ENCODE results near the gene CREB5.
A peak's percentile ranks its signal among the peaks of the same experiment; 100 is the strongest.

The CREB5 gene

DNA sequence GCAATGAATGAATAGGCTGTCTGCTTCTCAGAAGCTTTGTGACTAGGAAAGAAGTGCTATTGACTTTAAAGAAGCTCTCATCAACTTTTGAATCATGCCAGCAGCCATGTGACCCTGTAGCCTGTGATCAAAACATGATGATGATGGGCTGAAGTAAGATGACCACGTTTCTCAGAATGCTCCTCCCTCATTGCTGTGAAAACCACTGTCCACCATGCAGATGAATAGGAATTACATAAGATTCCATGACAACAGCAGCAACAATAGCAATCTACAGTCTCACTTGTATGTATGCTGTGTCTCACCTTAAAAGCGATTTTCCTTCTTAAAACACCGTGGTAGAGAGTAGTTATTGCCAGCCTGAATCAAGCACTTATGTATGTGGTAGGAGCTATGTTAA is 317.4 kb downstream of the CREB5 start:
- Histone ChIP-seq H4K91ac (ENCODE audit: low read length) (no peak overlapping the region), H3K14ac (ENCODE audit: low read length in 2 of 2) (no peak overlapping the region), H3K9ac (ENCODE audit: low read length) (peak overlapping the region; percentile 44)

DNA sequence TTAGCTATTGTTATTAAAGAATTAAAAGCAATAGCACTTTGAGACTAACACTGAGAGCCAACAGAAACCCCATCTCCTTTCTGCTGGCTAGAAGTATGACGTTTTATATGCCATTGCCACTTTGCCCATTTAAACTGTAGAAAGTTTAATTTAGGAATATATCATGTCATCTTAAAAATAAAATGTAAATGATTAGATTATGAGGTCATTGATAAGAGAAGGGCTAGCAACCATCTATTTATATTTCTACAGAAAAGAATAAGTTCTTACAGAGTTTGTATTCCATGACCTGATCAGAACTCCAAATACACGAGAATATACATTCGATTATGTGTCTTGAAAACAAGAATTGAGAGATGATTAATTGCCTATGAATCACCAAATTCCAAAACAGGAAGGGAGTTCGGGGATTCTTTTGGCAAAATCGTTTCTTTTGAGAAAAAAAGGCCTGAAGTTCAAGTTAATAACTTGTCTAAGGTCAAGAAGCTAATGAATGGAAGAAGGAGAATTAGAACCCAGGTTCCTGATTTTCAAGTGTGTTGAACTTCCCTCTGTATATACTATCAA is 318.9 kb downstream of the CREB5 start:
- peak overlapping the region in 1 of 2 experiments; percentile 70 for H3K4me3 ChIP-seq (ENCODE audit: insufficient read depth in 1 of 2, low read depth in 1 of 2, low read length in 2 of 2)
- no peak overlapping the region for H3K27ac ChIP-seq (ENCODE audit: low read length, poor library complexity, severe bottlenecking)
- H2BK120ac ChIP-seq (ENCODE audit: low read depth, low read length): no peak overlapping the region
- peaks cover 10 to 21% of the 10 kb centered on the region in 2 experiments for H3K36me3 ChIP-seq (ENCODE audit: control insufficient read depth in 1 of 2, insufficient read depth in 2 of 2, low read depth in 1 of 2, low read length in 2 of 2)
- H2BK15ac ChIP-seq (ENCODE audit: low read depth, poor library complexity, severe bottlenecking): no peak overlapping the region
- no peak overlapping the region for H2BK5ac ChIP-seq (ENCODE audit: low read depth, low read length, poor library complexity, severe bottlenecking)
- H3K4ac ChIP-seq (ENCODE audit: low read depth in 1 of 2, low read length in 2 of 2): no peak overlapping the region
- no peak overlapping the region for H3K4me2 ChIP-seq (ENCODE audit: low read length, poor library complexity, severe bottlenecking)
- 30% methylated on average over 2 of the region's 5 CpGs for WGBS
- no peak overlapping the region for H3K18ac ChIP-seq (ENCODE audit: low read depth in 1 of 2, low read length in 2 of 2)
- no peak overlapping the region for H2AFZ ChIP-seq (ENCODE audit: low read depth, low read length)
- H3K9ac ChIP-seq (ENCODE audit: low read length): peak overlapping the region; percentile 95
- no peaks in the 10 kb centered on the region for H3K27me3 ChIP-seq (ENCODE audit: control insufficient read depth in 1 of 2, insufficient read depth in 1 of 2, low read length in 2 of 2)
- peaks cover 41% of the 10 kb centered on the region for H3K79me1 ChIP-seq (replicated peaks; ENCODE audit: low read length, poor library complexity, severe bottlenecking)
- no peak overlapping the region for H3K14ac ChIP-seq (ENCODE audit: low read length in 2 of 2)
- H3K23ac ChIP-seq (ENCODE audit: low read length in 2 of 2): no peak overlapping the region
- H3K4me1 ChIP-seq (ENCODE audit: control insufficient read depth, insufficient read depth, low read depth, low read length): peaks cover 19% of the 10 kb centered on the region
- DNase-seq: no peak
- no peak overlapping the region for H4K91ac ChIP-seq (ENCODE audit: low read length)
- no peak overlapping the region for H4K8ac ChIP-seq (ENCODE audit: low read length)
- H2AK5ac ChIP-seq (ENCODE audit: low read length, severe bottlenecking): no peak overlapping the region
- H2BK12ac ChIP-seq (ENCODE audit: low read length in 2 of 2): no peak overlapping the region
- H3K9me3 ChIP-seq (ENCODE audit: control insufficient read depth, low read length): no peaks in the 10 kb centered on the region

More for the DNA sequence above, 317.4 kb downstream of the CREB5 start:
- H2BK120ac ChIP-seq (ENCODE audit: low read depth, low read length): no peak overlapping the region
- peaks cover 17 to 18% of the 10 kb centered on the region in 2 experiments for H3K36me3 ChIP-seq (ENCODE audit: control insufficient read depth in 1 of 2, insufficient read depth in 2 of 2, low read depth in 1 of 2, low read length in 2 of 2)
- no peak overlapping the region for H2BK5ac ChIP-seq (ENCODE audit: low read depth, low read length, poor library complexity, severe bottlenecking)
- H3K4me2 ChIP-seq (ENCODE audit: low read length, poor library complexity, severe bottlenecking): no peak overlapping the region
- no peaks in the 10 kb centered on the region for H3K27me3 ChIP-seq (ENCODE audit: control insufficient read depth in 1 of 2, insufficient read depth in 1 of 2, low read length in 2 of 2)
- H3K18ac ChIP-seq (ENCODE audit: low read depth in 1 of 2, low read length in 2 of 2): no peak overlapping the region
- no peak overlapping the region for H3K23ac ChIP-seq (ENCODE audit: low read length in 2 of 2)
- no peak overlapping the region for H3K27ac ChIP-seq (ENCODE audit: low read length, poor library complexity, severe bottlenecking)
- 100% methylated on average over 1 of the region's 3 CpGs for WGBS
- no peak overlapping the region for H2AK5ac ChIP-seq (ENCODE audit: low read length, severe bottlenecking)
- H2BK12ac ChIP-seq (ENCODE audit: low read length in 2 of 2): no peak overlapping the region
- no peaks in the 10 kb centered on the region for H3K9me3 ChIP-seq (ENCODE audit: control insufficient read depth, low read length)
- H3K4ac ChIP-seq (ENCODE audit: low read depth in 1 of 2, low read length in 2 of 2): no peak overlapping the region
- no peak overlapping the region for H2AFZ ChIP-seq (ENCODE audit: low read depth, low read length)
- peaks cover 19% of the 10 kb centered on the region for H3K4me1 ChIP-seq (ENCODE audit: control insufficient read depth, insufficient read depth, low read depth, low read length)
- no peak overlapping the region for H3K4me3 ChIP-seq (ENCODE audit: insufficient read depth in 1 of 2, low read depth in 1 of 2, low read length in 2 of 2)
- H2BK15ac ChIP-seq (ENCODE audit: low read depth, poor library complexity, severe bottlenecking): no peak overlapping the region
- peak; percentile 48 for DNase-seq
- H3K79me1 ChIP-seq (replicated peaks; ENCODE audit: low read length, poor library complexity, severe bottlenecking): peaks cover 40% of the 10 kb centered on the region
- no peak overlapping the region for H4K8ac ChIP-seq (ENCODE audit: low read length)

DNA sequence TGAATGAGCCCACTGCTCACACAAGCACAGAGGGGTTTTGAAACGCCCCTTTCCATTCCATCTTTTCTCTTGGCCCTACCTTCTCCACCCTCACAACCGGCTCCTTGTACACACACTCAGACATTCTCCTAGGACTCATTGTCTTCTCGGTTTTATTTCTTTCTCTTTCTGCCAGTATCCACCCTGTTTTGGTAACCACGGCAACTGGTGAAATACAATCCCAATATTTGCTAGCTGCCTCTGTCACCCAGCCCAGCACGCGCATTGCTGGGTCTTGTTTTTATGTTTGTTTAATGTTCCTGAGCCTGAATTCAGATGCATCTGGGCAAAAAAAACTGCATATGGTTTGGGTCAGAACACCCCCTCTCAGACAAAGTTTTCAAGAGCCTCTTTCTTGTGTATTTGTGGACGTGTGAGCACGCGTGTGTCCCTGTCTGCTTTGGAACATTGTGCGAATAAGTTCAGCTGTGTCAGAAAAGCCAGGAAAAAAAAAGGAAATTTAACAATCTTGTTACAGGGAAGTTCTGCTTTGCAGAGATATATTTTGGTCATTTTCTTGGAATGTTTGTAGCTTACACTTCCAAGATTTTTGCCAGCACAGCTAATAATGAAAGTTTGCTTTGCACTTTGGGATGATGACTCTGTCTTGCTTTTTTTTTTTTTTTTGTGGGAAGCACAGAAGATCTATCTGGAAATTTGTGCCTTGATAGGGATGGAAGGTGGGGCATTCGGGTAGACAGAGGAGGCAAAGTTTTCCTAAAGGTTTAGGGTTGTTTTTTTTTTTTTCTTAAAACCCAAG is 320.0 kb downstream of the CREB5 start:
- Histone ChIP-seq H3K4ac (ENCODE audit: low read depth in 1 of 2, low read length in 2 of 2) (no peak overlapping the region), H2BK5ac (ENCODE audit: low read depth, low read length, poor library complexity, severe bottlenecking) (no peak overlapping the region), H3K36me3 (ENCODE audit: control insufficient read depth in 1 of 2, insufficient read depth in 2 of 2, low read depth in 1 of 2, low read length in 2 of 2) (peaks cover 8 to 19% of the 10 kb centered on the region in 2 experiments), H3K23ac (ENCODE audit: low read length in 2 of 2) (peak overlapping the region in 1 of 2 experiments; percentile 67), H3K14ac (ENCODE audit: low read length in 2 of 2) (no peak overlapping the region), H3K18ac (ENCODE audit: low read depth in 1 of 2, low read length in 2 of 2) (no peak overlapping the region), H2AFZ (ENCODE audit: low read depth, low read length) (no peak overlapping the region), H2BK15ac (ENCODE audit: low read depth, poor library complexity, severe bottlenecking) (no peak overlapping the region), H2BK12ac (ENCODE audit: low read length in 2 of 2) (no peak overlapping the region), H3K27me3 (ENCODE audit: control insufficient read depth in 1 of 2, insufficient read depth in 1 of 2, low read length in 2 of 2) (no peaks in the 10 kb centered on the region), H3K4me3 (ENCODE audit: insufficient read depth in 1 of 2, low read depth in 1 of 2, low read length in 2 of 2) (peak overlapping the region in 1 of 2 experiments; percentile 70), H2BK120ac (ENCODE audit: low read depth, low read length) (no peak overlapping the region), H3K4me2 (ENCODE audit: low read length, poor library complexity, severe bottlenecking) (no peak overlapping the region), H3K79me1 (replicated peaks; ENCODE audit: low read length, poor library complexity, severe bottlenecking) (peaks cover 42% of the 10 kb centered on the region), H3K4me1 (ENCODE audit: control insufficient read depth, insufficient read depth, low read depth, low read length) (peaks cover 18% of the 10 kb centered on the region), H4K8ac (ENCODE audit: low read length) (no peak overlapping the region), H3K9ac (ENCODE audit: low read length) (peak overlapping the region; percentile 95), H3K27ac (ENCODE audit: low read length, poor library complexity, severe bottlenecking) (no peak overlapping the region), H4K91ac (ENCODE audit: low read length) (no peak overlapping the region), H2AK5ac (ENCODE audit: low read length, severe bottlenecking) (peak overlapping the region; percentile 71), H3K9me3 (ENCODE audit: control insufficient read depth, low read length) (no peaks in the 10 kb centered on the region)
- WGBS: 90% methylated on average over 10 of the region's 11 CpGs
- DNase-seq: peak; percentile 66

DNA sequence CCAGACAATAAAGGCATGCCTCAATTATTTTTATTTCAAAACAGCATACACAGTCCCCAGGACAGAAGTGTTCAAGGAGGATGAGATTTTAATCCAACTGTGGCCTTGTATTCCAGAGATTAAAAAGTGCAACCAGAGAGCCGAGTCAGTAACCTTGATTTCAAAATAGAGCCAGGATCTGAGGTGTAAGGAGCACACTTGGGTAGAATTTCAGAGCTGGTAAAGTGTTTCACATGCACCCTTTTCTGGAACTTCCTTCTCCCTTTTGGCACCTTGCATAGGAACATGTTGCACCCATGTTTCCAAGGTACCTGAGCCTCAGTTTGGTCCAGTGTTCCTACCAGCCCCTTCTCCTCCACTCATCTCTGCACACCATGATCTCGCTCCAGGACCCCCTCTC is 320.7 kb downstream of the CREB5 start:
- Histone ChIP-seq H2BK120ac (ENCODE audit: low read depth, low read length) (no peak overlapping the region), H2BK5ac (ENCODE audit: low read depth, low read length, poor library complexity, severe bottlenecking) (peak overlapping the region; percentile 61), H3K79me1 (replicated peaks; ENCODE audit: low read length, poor library complexity, severe bottlenecking) (peaks cover 35% of the 10 kb centered on the region), H3K18ac (ENCODE audit: low read depth in 1 of 2, low read length in 2 of 2) (no peak overlapping the region), H4K91ac (ENCODE audit: low read length) (no peak overlapping the region), H2BK12ac (ENCODE audit: low read length in 2 of 2) (no peak overlapping the region), H3K14ac (ENCODE audit: low read length in 2 of 2) (no peak overlapping the region), H4K8ac (ENCODE audit: low read length) (no peak overlapping the region), H3K9me3 (ENCODE audit: control insufficient read depth, low read length) (no peaks in the 10 kb centered on the region), H3K27me3 (ENCODE audit: control insufficient read depth in 1 of 2, insufficient read depth in 1 of 2, low read length in 2 of 2) (no peaks in the 10 kb centered on the region), H3K9ac (ENCODE audit: low read length) (peak overlapping the region; percentile 95), H3K36me3 (ENCODE audit: control insufficient read depth in 1 of 2, insufficient read depth in 2 of 2, low read depth in 1 of 2, low read length in 2 of 2) (peaks cover 7 to 16% of the 10 kb centered on the region in 2 experiments), H3K4me1 (ENCODE audit: control insufficient read depth, insufficient read depth, low read depth, low read length) (peaks cover 18% of the 10 kb centered on the region), H2BK15ac (ENCODE audit: low read depth, poor library complexity, severe bottlenecking) (no peak overlapping the region), H3K23ac (ENCODE audit: low read length in 2 of 2) (peak overlapping the region in 1 of 2 experiments; percentile 72), H3K4me2 (ENCODE audit: low read length, poor library complexity, severe bottlenecking) (no peak overlapping the region), H2AFZ (ENCODE audit: low read depth, low read length) (no peak overlapping the region), H2AK5ac (ENCODE audit: low read length, severe bottlenecking) (peak overlapping the region; percentile 37), H3K27ac (ENCODE audit: low read length, poor library complexity, severe bottlenecking) (no peak overlapping the region), H3K4ac (ENCODE audit: low read depth in 1 of 2, low read length in 2 of 2) (no peak overlapping the region), H3K4me3 (ENCODE audit: insufficient read depth in 1 of 2, low read depth in 1 of 2, low read length in 2 of 2) (peak overlapping the region in 1 of 2 experiments; percentile 70)
- WGBS: 100% methylated on average over 2 of the region's 2 CpGs
- DNase-seq: no peak

Measured in mesenchymal stem cell (in vitro differentiated cells and primary cell).